ENCODE results near the gene SCN2B.

Gene SCN2B

GRCh38 chr11:118175993-118176777 lies at the start of gene SCN2B:
Gene SCN2B (minus strand): TSS chr11:118176639. CDS start chr11:118176431, 208 bp downstream.
- no peak for DNase-seq

GRCh38 chr11:118224511-118225188 lies 48.2 kb upstream of the SCN2B start, which contains the start of gene JAML:
Gene JAML (minus strand): TSS chr11:118225011. CDS start chr11:118214866, 10,145 bp downstream.
- peak; percentile 11 to 46 (median 32) for DNase-seq

GRCh38 chr11:118223992-118224391 lies 47.6 kb upstream of the SCN2B start:
- DNase-seq: no peak

- DNase-seq: no peak
These were observed 47.1 kb upstream of the SCN2B start for GRCh38 chr11:118223570-118223969.

- DNase-seq: no peak
These were observed 46.0 kb upstream of the SCN2B start for GRCh38 chr11:118222437-118222836.

GRCh38 chr11:118221419-118221818 lies 45.0 kb upstream of the SCN2B start:
- no peak for DNase-seq

GRCh38 chr11:118219732-118220131 lies 43.3 kb upstream of the SCN2B start:
- DNase-seq: no peak

- DNase-seq: no peak
These were observed 42.8 kb upstream of the SCN2B start for GRCh38 chr11:118219244-118219643.

- no peak for DNase-seq
These were observed 41.1 kb upstream of the SCN2B start for GRCh38 chr11:118217575-118217974.

- DNase-seq: no peak
These were observed 40.4 kb upstream of the SCN2B start for GRCh38 chr11:118216621-118217481.

GRCh38 chr11:118215765-118216164 lies 39.3 kb upstream of the SCN2B start:
- DNase-seq: no peak

GRCh38 chr11:118215262-118215661 lies 38.8 kb upstream of the SCN2B start:
- DNase-seq: no peak

GRCh38 chr11:118214210-118214914 lies 37.9 kb upstream of the SCN2B start:
- DNase-seq: no peak

- DNase-seq: no peak
These were observed 37.3 kb upstream of the SCN2B start for GRCh38 chr11:118213781-118214180.

- DNase-seq: no peak
These were observed 36.8 kb upstream of the SCN2B start for GRCh38 chr11:118213201-118213600.

- no peak for DNase-seq
These were observed 36.3 kb upstream of the SCN2B start for GRCh38 chr11:118212781-118213191.

- DNase-seq: no peak
These were observed 35.8 kb upstream of the SCN2B start for GRCh38 chr11:118212131-118212725.

GRCh38 chr11:118211006-118211405 lies 34.6 kb upstream of the SCN2B start:
- DNase-seq: no peak

GRCh38 chr11:118210323-118210722 lies 33.9 kb upstream of the SCN2B start:
- no peak for DNase-seq

- DNase-seq: no peak
These were observed 32.6 kb upstream of the SCN2B start for GRCh38 chr11:118209033-118209432.

- no peak for DNase-seq
These were observed 30.6 kb upstream of the SCN2B start for GRCh38 chr11:118207079-118207478.

GRCh38 chr11:118206391-118207031 lies 30.1 kb upstream of the SCN2B start:
- DNase-seq: no peak

Measured in activated naive CD4-positive, alpha-beta T cell (primary cell).